GM23338 (cell line): ENCODE data around the gene MECP2. TPM values are rescaled to one million over a fixed set of nuclear protein-coding genes. Genes with fewer than 3 reads are reported as not detected.

Experiments used
- ATAC-seq: fragments of 200-7000 bp; cut with Tn5 transposase; 3 replicates; pipeline ENCODE4 v1.9.1; 2020
- DNase-seq: peaks from one replicate; pipeline ENCODE4 v3.0.0-alpha.2; 2015; ENCODE audit warnings: low spot score
- H2AFZ ChIP-seq: fragments of 200-600 bp; sonication (generic); 2 replicates; pipeline ENCODE4 v1.8.0; 2016; ENCODE audit warnings: antibody characterized with exemption, mild to moderate bottlenecking, moderate library complexity
- H3F3A ChIP-seq: fragments of 200-600 bp; sonication (generic); replicated peaks from 2 replicates; pipeline ENCODE4 v1.8.0; 2017; ENCODE audit warnings: antibody characterized with exemption, mixed run types, low read depth
- H3K27ac ChIP-seq: fragments of 200-600 bp; sonication (generic); 2 replicates; pipeline ENCODE4 v1.6.1; 2016; ENCODE audit warnings: low read depth
- H3K27me3 ChIP-seq: fragments of 200-600 bp; sonication (generic); 2 replicates; pipeline ENCODE4 v1.8.0; 2016; ENCODE audit warnings: mild to moderate bottlenecking, mixed run types, moderate library complexity; ENCODE audit not compliant: insufficient read depth
- H3K36me3 ChIP-seq: fragments of 200-600 bp; sonication (generic); 2 replicates; pipeline ENCODE4 v1.8.0; 2016; ENCODE audit warnings: mild to moderate bottlenecking; ENCODE audit not compliant: insufficient read depth
- H3K4me1 ChIP-seq: fragments of 200-600 bp; sonication (generic); 2 replicates; pipeline ENCODE4 v1.8.0; 2016; ENCODE audit warnings: mild to moderate bottlenecking, moderate library complexity; ENCODE audit not compliant: insufficient read depth
- H3K4me2 ChIP-seq: fragments of 200-600 bp; sonication (generic); 2 replicates; pipeline ENCODE4 v1.7.1; 2017; ENCODE audit warnings: mixed run types
- H3K4me3 ChIP-seq: fragments of 200-600 bp; sonication (generic); 2 replicates; pipeline ENCODE4 v1.6.1; 2016; ENCODE audit warnings: mixed run types
- H3K79me2 ChIP-seq: fragments of 200-600 bp; sonication (generic); replicated peaks from 2 replicates; pipeline ENCODE4 v1.8.0; 2017; ENCODE audit warnings: mild to moderate bottlenecking; ENCODE audit not compliant: insufficient read depth
- H3K9me2 ChIP-seq: fragments of 200-600 bp; sonication (generic); 2 replicates; pipeline ENCODE4 v1.8.0; 2017; ENCODE audit not compliant: insufficient read depth
- H4K20me1 ChIP-seq: fragments of 200-600 bp; sonication (generic); replicated peaks from 2 replicates; pipeline ENCODE4 v1.8.0; 2017; ENCODE audit warnings: mild to moderate bottlenecking; ENCODE audit not compliant: insufficient read depth
- H3K27ac Mint-ChIP-seq: 2 replicates; pipeline ENCODE4 v1.8.0; 2020; ENCODE audit warnings: inconsistent platforms, mild to moderate bottlenecking, moderate library complexity, mixed read lengths
- H3K27me3 Mint-ChIP-seq: 3 replicates; pipeline ENCODE4 v1.8.0; 2022; ENCODE audit warnings: low read depth, mild to moderate bottlenecking, moderate library complexity, mixed read lengths, inconsistent platforms; ENCODE audit not compliant: insufficient read depth, poor library complexity
- H3K36me3 Mint-ChIP-seq: 3 replicates; pipeline ENCODE4 v1.8.0; 2021; ENCODE audit warnings: low read depth, mild to moderate bottlenecking, inconsistent platforms, moderate library complexity, mixed read lengths
- H3K4me1 Mint-ChIP-seq: 3 replicates; pipeline ENCODE4 v1.8.0; 2020; ENCODE audit warnings: mild to moderate bottlenecking, inconsistent platforms, mixed read lengths
- H3K4me3 Mint-ChIP-seq: 3 replicates; pipeline ENCODE4 v1.8.0; 2021; ENCODE audit warnings: moderate library complexity, mild to moderate bottlenecking, inconsistent platforms, mixed read lengths
- H3K9me3 Mint-ChIP-seq: 3 replicates; pipeline ENCODE4 v1.8.0; 2020; ENCODE audit warnings: moderate library complexity, mild to moderate bottlenecking, inconsistent platforms, mixed read lengths
- CREB1 ChIP-seq: fragments of 250-450 bp; sonication (Bioruptor Pico); IDR thresholded peaks from 2 replicates; pipeline ENCODE4 v1.5.0; 2020; ENCODE audit warnings: low read depth, mild to moderate bottlenecking, moderate library complexity
- EZH2 ChIP-seq: fragments of 200-600 bp; sonication (generic); IDR thresholded peaks from one replicate; pipeline ENCODE4 v1.8.0; 2017; ENCODE audit warnings: antibody characterized with exemption, mild to moderate bottlenecking, low read depth; ENCODE audit not compliant: unreplicated experiment
- EZH2phosphoT487 ChIP-seq: fragments of 200-600 bp; sonication (generic); IDR thresholded peaks from one replicate; pipeline ENCODE4 v1.8.1; 2018; ENCODE audit warnings: antibody characterized with exemption; ENCODE audit not compliant: unreplicated experiment
- JUNB ChIP-seq: IDR thresholded peaks from one replicate; pipeline ENCODE4 v1.6.1; 2016; ENCODE audit warnings: antibody characterized with exemption; ENCODE audit not compliant: unreplicated experiment
- POLR2AphosphoS5 ChIP-seq: IDR thresholded peaks from 2 replicates; pipeline ENCODE4 v1.6.1; 2016; ENCODE audit warnings: antibody characterized with exemption, low read depth
- STAT1 ChIP-seq: IDR thresholded peaks from one replicate; pipeline ENCODE4 v1.6.1; 2016; ENCODE audit warnings: antibody characterized with exemption; ENCODE audit not compliant: unreplicated experiment
- ZNF114 ChIP-seq: fragments of 250-450 bp; sonication (Bioruptor Pico); IDR thresholded peaks from 2 replicates; pipeline ENCODE4 v1.5.0; 2020; ENCODE audit warnings: mild to moderate bottlenecking, moderate library complexity
- polyA plus RNA-seq: library from polyadenylated mRNA; unstranded; fragments of >200 nt; fragmentation: Nextera tagmentation; extraction: Ambion mirVana; gene quantifications from 2 replicates; pipeline ENCODE4 v1.2.1, GENCODE V29; 2016
- total RNA-seq: library from RNA; depleted of rRNA; stranded (reverse); fragments of >200 nt; shearing (Covaris generic); gene quantifications from 2 replicates; pipeline ENCODE4 v1.2.3, GENCODE V29; 2014
- TF ChIP-seq, protein P1 (sequence below): IDR thresholded peaks from one replicate; pipeline ENCODE4 v1.6.1; 2018; ENCODE audit warnings: antibody characterized with exemption; ENCODE audit not compliant: unreplicated experiment
- TF ChIP-seq, protein P2 (sequence below), 2 experiments: fragments of 200-600 bp in 1 of 2; sonication (generic) in 1 of 2; conservative IDR thresholded peaks; 2 replicates each; pipeline versions ENCODE4 v1.5.1 to v1.6.1; 2016 to 2017; ENCODE audit warnings: antibody characterized with exemption in 2 of 2, low read depth in 2 of 2, mild to moderate bottlenecking in 2 of 2, moderate library complexity in 1 of 2

The MECP2 gene
- total and polyA plus RNA-seq, 2 experiments from 2014 or later, result 27.7 to 32.7 TPM

DNA sequence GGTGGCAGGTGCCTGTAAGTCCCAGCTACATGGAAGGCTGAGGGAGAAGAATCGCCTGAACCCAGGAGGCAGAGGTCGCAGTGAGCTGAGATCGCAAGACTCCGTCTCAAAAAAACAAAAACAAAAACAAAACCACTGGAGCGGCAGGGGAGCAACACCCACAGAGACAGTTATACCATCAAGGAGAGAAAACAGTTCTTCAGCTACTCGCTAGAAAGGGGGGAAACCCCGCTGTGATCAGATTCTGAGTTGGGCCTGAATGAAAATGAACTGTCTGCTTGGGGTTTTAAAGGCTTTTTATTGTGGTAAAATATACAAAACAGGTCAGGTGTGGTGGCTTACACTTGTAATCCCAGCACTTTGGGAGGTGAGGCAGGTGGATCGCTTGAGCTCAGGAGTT is 61.0 kb downstream of the MECP2 start (continued):
- TF ChIP-seq, protein P1, sequence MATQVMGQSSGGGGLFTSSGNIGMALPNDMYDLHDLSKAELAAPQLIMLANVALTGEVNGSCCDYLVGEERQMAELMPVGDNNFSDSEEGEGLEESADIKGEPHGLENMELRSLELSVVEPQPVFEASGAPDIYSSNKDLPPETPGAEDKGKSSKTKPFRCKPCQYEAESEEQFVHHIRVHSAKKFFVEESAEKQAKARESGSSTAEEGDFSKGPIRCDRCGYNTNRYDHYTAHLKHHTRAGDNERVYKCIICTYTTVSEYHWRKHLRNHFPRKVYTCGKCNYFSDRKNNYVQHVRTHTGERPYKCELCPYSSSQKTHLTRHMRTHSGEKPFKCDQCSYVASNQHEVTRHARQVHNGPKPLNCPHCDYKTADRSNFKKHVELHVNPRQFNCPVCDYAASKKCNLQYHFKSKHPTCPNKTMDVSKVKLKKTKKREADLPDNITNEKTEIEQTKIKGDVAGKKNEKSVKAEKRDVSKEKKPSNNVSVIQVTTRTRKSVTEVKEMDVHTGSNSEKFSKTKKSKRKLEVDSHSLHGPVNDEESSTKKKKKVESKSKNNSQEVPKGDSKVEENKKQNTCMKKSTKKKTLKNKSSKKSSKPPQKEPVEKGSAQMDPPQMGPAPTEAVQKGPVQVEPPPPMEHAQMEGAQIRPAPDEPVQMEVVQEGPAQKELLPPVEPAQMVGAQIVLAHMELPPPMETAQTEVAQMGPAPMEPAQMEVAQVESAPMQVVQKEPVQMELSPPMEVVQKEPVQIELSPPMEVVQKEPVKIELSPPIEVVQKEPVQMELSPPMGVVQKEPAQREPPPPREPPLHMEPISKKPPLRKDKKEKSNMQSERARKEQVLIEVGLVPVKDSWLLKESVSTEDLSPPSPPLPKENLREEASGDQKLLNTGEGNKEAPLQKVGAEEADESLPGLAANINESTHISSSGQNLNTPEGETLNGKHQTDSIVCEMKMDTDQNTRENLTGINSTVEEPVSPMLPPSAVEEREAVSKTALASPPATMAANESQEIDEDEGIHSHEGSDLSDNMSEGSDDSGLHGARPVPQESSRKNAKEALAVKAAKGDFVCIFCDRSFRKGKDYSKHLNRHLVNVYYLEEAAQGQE, result no peak
- no peak for TF ChIP-seq ZNF114 (CRISPR knock-in tag)
- no peak for TF ChIP-seq JUNB
- no peak for TF ChIP-seq STAT1
- no peak for TF ChIP-seq POLR2AphosphoS5
- TF ChIP-seq EZH2, result no peak
- TF ChIP-seq EZH2phosphoT487, result no peak

DNA sequence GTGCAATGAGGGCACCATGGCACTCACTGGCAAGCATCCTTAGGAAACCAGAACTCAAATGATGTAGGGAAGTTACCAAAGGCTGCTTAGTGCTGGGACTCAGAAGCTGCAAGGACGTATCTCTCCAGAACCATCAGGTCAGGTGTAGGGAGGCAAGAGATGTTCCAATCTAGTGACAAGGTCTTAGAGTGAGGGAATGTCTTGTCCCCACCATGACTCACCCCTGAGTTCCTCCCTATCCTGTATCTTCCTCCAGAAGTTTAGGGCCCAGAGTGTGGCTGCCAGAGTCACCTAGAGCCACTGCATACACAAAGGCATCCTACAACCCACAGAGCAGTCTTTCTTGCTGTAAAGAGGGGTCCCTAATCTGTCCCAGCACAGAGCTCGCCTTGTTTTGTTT is 63.7 kb downstream of the MECP2 start:
- Histone ChIP-seq H3K36me3 (no peaks in the 10 kb centered on the region), H3K79me2 (peaks cover 19% of the 10 kb centered on the region; the same call in 1 of the 2 replicates), H2AFZ (no peak overlapping the region), H3K4me3 (no peak overlapping the region), H3K4me2 (no peak overlapping the region), H3F3A (no peaks in the 10 kb centered on the region), H3K27ac (no peak overlapping the region), H3K9me2 (no peaks in the 10 kb centered on the region), H3K27me3 (no peaks in the 10 kb centered on the region), H3K4me1 (peaks cover 6% of the 10 kb centered on the region; the same call in 1 of the 2 replicates), H4K20me1 (no peaks in the 10 kb centered on the region)
- Mint-ChIP-seq H3K27me3 (peaks cover 11% of the 10 kb centered on the region), H3K4me1 (peaks cover 44% of the 10 kb centered on the region), H3K4me3 (no peak overlapping the region), H3K36me3 (peaks cover 22% of the 10 kb centered on the region; the same call in 2 of the 3 replicates), H3K27ac (peak overlapping the region; percentile 52; the same call in 1 of the 2 replicates), H3K9me3 (no peaks in the 10 kb centered on the region)
- no peak for DNase-seq
- ATAC-seq, result no peak
- TF ChIP-seq, protein P1, result no peak
- TF ChIP-seq EZH2 (no peak), CREB1 (CRISPR knock-in tag) (no peak), EZH2phosphoT487 (no peak)
- TF ChIP-seq, protein P2, sequence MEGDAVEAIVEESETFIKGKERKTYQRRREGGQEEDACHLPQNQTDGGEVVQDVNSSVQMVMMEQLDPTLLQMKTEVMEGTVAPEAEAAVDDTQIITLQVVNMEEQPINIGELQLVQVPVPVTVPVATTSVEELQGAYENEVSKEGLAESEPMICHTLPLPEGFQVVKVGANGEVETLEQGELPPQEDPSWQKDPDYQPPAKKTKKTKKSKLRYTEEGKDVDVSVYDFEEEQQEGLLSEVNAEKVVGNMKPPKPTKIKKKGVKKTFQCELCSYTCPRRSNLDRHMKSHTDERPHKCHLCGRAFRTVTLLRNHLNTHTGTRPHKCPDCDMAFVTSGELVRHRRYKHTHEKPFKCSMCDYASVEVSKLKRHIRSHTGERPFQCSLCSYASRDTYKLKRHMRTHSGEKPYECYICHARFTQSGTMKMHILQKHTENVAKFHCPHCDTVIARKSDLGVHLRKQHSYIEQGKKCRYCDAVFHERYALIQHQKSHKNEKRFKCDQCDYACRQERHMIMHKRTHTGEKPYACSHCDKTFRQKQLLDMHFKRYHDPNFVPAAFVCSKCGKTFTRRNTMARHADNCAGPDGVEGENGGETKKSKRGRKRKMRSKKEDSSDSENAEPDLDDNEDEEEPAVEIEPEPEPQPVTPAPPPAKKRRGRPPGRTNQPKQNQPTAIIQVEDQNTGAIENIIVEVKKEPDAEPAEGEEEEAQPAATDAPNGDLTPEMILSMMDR (conservative IDR thresholded peaks at IDR 0.05; ENCODE audit: low read depth in 2 of 2), result no peak
